ENCODE data around the gene MYBBP1A.

DNA sequence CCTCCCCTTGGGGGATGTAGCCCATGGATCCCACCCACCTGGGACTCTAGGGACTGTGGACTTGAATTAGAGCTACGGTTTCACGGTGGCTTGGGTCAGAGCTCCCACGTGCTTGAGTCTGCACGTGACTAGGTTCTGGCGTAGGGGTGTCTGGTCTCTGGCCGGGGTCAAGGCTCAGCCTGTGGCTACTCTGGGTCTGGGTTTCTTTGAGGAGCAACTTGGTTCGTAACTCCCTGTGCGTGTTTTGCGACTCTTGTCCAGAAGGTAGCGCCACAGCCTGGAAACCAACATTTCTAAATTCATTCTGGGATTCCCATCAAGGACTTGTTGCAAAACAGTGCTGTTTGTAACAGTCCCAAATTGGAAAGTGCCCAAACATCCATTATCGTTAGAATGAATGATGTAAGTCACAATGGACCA, 5.7 kb upstream of the MYBBP1A start:
- TF ChIP-seq, protein P1, sequence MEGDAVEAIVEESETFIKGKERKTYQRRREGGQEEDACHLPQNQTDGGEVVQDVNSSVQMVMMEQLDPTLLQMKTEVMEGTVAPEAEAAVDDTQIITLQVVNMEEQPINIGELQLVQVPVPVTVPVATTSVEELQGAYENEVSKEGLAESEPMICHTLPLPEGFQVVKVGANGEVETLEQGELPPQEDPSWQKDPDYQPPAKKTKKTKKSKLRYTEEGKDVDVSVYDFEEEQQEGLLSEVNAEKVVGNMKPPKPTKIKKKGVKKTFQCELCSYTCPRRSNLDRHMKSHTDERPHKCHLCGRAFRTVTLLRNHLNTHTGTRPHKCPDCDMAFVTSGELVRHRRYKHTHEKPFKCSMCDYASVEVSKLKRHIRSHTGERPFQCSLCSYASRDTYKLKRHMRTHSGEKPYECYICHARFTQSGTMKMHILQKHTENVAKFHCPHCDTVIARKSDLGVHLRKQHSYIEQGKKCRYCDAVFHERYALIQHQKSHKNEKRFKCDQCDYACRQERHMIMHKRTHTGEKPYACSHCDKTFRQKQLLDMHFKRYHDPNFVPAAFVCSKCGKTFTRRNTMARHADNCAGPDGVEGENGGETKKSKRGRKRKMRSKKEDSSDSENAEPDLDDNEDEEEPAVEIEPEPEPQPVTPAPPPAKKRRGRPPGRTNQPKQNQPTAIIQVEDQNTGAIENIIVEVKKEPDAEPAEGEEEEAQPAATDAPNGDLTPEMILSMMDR (IDR thresholded peaks at IDR 0.05) = peak in 2 of 3 donors; percentile 13 to 22
- TF ChIP-seq POLR2A (IDR thresholded peaks at IDR 0.05) = no peak
